ENCODE data around the gene ZNF324B. TPM values are rescaled to one million over a fixed set of nuclear protein-coding genes. Genes with fewer than 3 reads are reported as not detected.

ZNF324B gene
- total RNA-seq, 4 donors from 2014 or later, result 10.6 to 16.8 (median 13.4) TPM

DNA sequence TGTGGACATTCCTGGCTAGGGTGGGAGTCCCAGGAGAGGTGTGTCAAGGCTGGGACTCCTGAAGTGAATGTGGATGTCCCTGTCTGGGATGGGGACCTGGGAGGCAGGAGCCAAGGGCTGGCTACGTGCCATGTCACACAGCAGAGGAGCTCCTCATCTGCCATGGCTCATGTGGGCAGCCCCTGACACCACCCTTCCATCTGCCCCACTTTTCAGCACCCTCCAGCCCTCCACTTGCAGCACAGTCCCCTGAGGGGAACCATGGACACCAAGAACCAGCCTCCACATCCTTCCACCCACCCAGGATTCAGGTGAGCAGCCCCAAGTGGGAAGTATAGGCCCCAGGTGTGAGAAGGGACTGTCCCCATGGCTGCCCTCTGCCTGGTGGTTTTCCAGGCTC lies 26.4 kb downstream of the ZNF324B start:
- TF ChIP-seq POLR2A (IDR thresholded peaks at IDR 0.05), result no peak
- no peak for TF ChIP-seq CTCF (IDR thresholded peaks at IDR 0.05)
- Histone ChIP-seq H3K9me3 (no peaks in the 10 kb centered on the region), H3K4me1 (peaks cover 16 to 21% of the 10 kb centered on the region in 2 donors), H3K4me3 (replicated peaks in 1 of 3) (no peak overlapping the region), H3K27me3 (no peaks in the 10 kb centered on the region), H3K27ac (no peak overlapping the region), H3K36me3 (peaks cover 0 to 7% of the 10 kb centered on the region in 2 donors)
- WGBS, 2 donors, result 100% methylated on average over 1 of the region's 1 CpG
- intact Hi-C loops (cut with DNase I), result no loop called here
- DNase-seq, result no peak

GRCh38 chr19:58479303-58479702 lies 27.9 kb downstream of the ZNF324B start:
- no peaks in the 10 kb centered on the region for H3K27me3 ChIP-seq

GRCh38 chr19:58479736-58480480 lies 28.5 kb downstream of the ZNF324B start:
- no peak overlapping the region for H3K27ac ChIP-seq
- H3K4me3 ChIP-seq (replicated peaks in 1 of 3), result no peak overlapping the region
- peaks cover 14 to 17% of the 10 kb centered on the region in 2 donors for H3K4me1 ChIP-seq
- no peaks in the 10 kb centered on the region for H3K9me3 ChIP-seq
- no peak for TF ChIP-seq POLR2A (IDR thresholded peaks at IDR 0.05)
- no peak for TF ChIP-seq CTCF (IDR thresholded peaks at IDR 0.05)
- no peak for DNase-seq
- H3K36me3 ChIP-seq, result peaks cover 0 to 5% of the 10 kb centered on the region in 2 donors
- intact Hi-C loops (cut with DNase I), result no loop called here
- 82 to 94% methylated on average over 3 to 10 of the region's 28 CpGs for WGBS, 2 donors
- H3K27me3 ChIP-seq, result no peaks in the 10 kb centered on the region

More at GRCh38 chr19:58479303-58479702, 27.9 kb downstream of the ZNF324B start:
- Histone ChIP-seq H3K27ac (no peak overlapping the region), H3K4me3 (replicated peaks in 1 of 3) (no peak overlapping the region), H3K36me3 (peaks cover 0 to 5% of the 10 kb centered on the region in 2 donors), H3K9me3 (no peaks in the 10 kb centered on the region), H3K4me1 (peaks cover 16 to 21% of the 10 kb centered on the region in 2 donors)
- TF ChIP-seq CTCF (IDR thresholded peaks at IDR 0.05), result no peak
- no peak for TF ChIP-seq POLR2A (IDR thresholded peaks at IDR 0.05)
- DNase-seq, result no peak
- WGBS, 2 donors, result 91 to 95% methylated on average over 7 of the region's 7 CpGs
- intact Hi-C loops (cut with DNase I), result no loop called here

- Histone ChIP-seq H3K9me3 (no peaks in the 10 kb centered on the region), H3K36me3 (peaks cover 0 to 5% of the 10 kb centered on the region in 2 donors), H3K4me3 (replicated peaks in 1 of 3) (no peak overlapping the region), H3K27ac (no peak overlapping the region), H3K4me1 (peaks cover 8 to 12% of the 10 kb centered on the region in 2 donors), H3K27me3 (no peaks in the 10 kb centered on the region)
- no peak for TF ChIP-seq CTCF (IDR thresholded peaks at IDR 0.05)
- TF ChIP-seq POLR2A (IDR thresholded peaks at IDR 0.05), result no peak
- 92% methylated on average over 13 of the region's 20 CpGs; no CpG with 5 or more reads in 1 of the 2 donors for WGBS, 2 donors
- DNase-seq, result no peak
- intact Hi-C loops (cut with DNase I), result no loop called here
These were observed 29.0 kb downstream of the ZNF324B start for GRCh38 chr19:58480481-58480830.

DNA sequence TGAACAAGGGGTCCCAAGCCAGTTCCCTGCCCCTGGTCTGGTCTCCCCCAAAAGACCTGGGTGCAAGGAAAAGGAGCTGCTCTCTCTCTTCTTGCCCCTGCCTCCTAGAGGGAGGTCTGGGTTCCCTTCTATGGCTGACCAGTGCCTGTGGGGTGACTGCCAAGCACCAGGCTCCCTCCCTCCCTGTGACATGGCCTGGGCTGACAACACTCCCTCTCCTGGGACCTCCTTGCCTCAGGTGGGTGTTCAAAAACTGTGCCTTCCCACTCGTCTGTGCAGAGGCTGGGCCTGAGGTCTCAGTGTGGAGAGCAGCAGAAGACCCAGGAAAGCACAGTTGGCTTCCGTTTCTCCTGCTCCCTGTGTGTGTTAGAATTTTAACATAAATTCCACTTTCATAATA lies 29.4 kb downstream of the ZNF324B start:
- H3K36me3 ChIP-seq, result peaks cover 0 to 5% of the 10 kb centered on the region in 2 donors

More for the DNA sequence above, 29.4 kb downstream of the ZNF324B start:
- Histone ChIP-seq H3K4me3 (replicated peaks in 1 of 3) (no peak overlapping the region), H3K27ac (no peak overlapping the region), H3K9me3 (no peaks in the 10 kb centered on the region), H3K27me3 (no peaks in the 10 kb centered on the region), H3K4me1 (peaks cover 8 to 12% of the 10 kb centered on the region in 2 donors)
- no peak for DNase-seq
- TF ChIP-seq POLR2A (IDR thresholded peaks at IDR 0.05) (no peak), CTCF (IDR thresholded peaks at IDR 0.05) (no peak)
- intact Hi-C loops (cut with DNase I), result no loop called here
- WGBS, 2 donors, result 82 to 86% methylated on average over 2 of the region's 2 CpGs
